ENCODE measurements around the gene ATP8B4.

DNA sequence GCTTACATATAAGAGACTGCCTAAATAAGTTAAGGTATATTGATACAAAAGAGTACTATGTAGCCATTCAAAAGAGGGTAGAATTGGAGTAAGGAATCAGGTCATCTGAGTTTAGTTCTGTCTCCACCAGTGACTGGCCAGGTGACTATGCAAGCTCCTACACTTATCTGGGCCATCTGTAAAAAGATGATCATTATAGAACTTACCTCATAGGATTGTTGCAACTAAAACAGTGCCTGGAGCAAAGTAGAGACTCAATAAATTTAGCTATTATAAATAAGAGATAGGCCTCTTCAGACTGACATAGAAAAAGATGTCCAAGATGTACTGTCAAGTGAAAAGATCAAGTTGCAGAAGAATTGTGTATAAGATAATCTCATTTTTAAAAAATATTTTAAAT, 1.7 kb upstream of the ATP8B4 start:
- TF ChIP-seq POLR2AphosphoS5 (IDR thresholded peaks at IDR 0.05) (no peak), POLR2A (IDR thresholded peaks at IDR 0.05) (no peak)
- TF ChIP-seq, protein P1, sequence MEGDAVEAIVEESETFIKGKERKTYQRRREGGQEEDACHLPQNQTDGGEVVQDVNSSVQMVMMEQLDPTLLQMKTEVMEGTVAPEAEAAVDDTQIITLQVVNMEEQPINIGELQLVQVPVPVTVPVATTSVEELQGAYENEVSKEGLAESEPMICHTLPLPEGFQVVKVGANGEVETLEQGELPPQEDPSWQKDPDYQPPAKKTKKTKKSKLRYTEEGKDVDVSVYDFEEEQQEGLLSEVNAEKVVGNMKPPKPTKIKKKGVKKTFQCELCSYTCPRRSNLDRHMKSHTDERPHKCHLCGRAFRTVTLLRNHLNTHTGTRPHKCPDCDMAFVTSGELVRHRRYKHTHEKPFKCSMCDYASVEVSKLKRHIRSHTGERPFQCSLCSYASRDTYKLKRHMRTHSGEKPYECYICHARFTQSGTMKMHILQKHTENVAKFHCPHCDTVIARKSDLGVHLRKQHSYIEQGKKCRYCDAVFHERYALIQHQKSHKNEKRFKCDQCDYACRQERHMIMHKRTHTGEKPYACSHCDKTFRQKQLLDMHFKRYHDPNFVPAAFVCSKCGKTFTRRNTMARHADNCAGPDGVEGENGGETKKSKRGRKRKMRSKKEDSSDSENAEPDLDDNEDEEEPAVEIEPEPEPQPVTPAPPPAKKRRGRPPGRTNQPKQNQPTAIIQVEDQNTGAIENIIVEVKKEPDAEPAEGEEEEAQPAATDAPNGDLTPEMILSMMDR (IDR thresholded peaks at IDR 0.05 in 8 of 11, conservative IDR thresholded peaks at IDR 0.05 in 3 of 11) = no peak

Measured in spleen (tissue), 7 donors.